Activated CD4-positive, alpha-beta T cell treated with anti-CD3 and anti-CD28 coated beads, Interleukin-2, amount 50 U/mL, for 48 hours (primary cell): Measurements from ENCODE around the gene MCHR1.
"Not testable (repeated sequence)": the region's sequence is repeated elsewhere in the genome, so short reads cannot be mapped to it uniquely, and the experiment has no call there.

Experiments used
- DNase-seq, 2 experiments: peaks; one replicate each; pipeline ENCODE4 v3.0.0-alpha.2; 2020

Gene MCHR1

DNA sequence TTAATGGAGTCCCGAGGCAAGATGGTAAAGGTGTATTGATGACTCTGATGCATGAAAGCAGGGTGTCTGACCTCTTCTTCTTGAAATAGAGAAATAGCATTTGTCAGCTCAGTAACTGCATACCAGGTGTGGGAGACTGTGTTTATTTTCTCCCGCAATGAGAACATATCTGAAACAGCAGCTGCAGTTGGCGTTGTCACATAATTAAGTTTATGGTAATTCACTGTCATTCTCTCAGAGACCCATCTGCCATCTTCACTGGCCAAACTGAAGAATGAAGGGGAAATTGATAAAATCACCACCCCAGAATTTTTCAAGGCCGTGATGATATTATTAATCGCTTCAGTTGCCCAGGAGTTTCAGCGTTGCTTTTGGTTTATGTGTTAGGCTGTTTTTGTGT lies 20.1 kb upstream of the MCHR1 start:
- DNase-seq, result no peak

DNA sequence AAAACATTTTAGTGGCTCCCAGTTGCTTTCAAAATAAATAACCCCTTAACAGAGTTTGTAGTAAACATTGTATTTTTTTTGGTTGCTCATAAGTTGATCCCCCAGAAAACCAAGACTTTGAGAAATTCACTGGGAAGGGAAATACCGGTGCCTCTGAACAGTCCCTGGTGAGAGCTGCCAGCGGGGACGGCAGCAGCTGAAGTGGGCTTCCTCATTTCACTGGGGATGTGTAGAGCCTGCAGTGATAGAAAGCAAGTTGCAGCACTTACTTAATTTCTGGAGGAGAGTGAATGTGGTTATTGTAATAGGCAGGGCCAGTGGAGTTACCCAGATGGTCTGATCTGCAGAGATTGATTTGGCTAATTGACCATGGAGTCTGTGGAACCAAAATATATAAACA lies 18.6 kb upstream of the MCHR1 start:
- DNase-seq, result no peak

DNA sequence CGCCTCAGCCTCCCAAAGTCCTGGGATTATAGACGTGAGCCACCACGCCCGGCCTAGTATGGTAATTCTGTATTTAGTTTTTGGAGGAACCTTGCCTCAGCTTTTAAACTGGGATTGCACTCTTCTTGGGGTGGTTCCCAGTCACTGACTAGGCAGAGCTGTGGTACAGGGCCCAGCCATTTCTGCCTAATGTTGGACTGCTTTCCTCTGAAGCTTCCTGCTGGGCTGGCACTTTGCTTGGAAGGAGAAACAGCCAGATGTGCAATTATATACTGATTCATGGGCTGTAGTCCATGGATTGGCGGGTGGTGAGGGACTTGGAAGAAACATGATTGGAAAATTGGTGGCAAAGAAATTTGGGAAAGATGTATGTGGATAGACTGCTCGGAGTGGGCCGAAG lies 17.6 kb upstream of the MCHR1 start:
- DNase-seq, result no peak

DNA sequence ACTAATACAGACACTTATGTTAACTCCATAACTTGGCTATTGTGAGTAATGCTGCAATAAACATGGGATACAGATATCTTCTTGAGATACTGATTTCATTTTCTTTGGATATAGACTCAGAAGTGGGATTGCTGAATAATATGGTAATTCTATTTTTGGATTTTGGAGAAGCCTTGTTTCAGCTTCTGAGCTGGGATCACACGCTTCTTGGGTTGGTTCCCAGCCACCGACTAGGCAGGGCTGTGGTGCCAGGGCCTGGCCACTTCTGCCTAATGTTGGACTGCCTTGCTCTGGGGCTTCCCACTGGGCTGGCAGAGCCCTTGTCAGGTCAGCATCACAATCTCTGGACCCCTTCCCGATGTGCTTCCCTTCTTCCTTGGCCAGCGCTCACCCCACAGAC lies 14.0 kb upstream of the MCHR1 start:
- no peak for DNase-seq

- no peak for DNase-seq
These were observed 13.0 kb upstream of the MCHR1 start for GRCh38 chr22:40666151-40666848.

DNA sequence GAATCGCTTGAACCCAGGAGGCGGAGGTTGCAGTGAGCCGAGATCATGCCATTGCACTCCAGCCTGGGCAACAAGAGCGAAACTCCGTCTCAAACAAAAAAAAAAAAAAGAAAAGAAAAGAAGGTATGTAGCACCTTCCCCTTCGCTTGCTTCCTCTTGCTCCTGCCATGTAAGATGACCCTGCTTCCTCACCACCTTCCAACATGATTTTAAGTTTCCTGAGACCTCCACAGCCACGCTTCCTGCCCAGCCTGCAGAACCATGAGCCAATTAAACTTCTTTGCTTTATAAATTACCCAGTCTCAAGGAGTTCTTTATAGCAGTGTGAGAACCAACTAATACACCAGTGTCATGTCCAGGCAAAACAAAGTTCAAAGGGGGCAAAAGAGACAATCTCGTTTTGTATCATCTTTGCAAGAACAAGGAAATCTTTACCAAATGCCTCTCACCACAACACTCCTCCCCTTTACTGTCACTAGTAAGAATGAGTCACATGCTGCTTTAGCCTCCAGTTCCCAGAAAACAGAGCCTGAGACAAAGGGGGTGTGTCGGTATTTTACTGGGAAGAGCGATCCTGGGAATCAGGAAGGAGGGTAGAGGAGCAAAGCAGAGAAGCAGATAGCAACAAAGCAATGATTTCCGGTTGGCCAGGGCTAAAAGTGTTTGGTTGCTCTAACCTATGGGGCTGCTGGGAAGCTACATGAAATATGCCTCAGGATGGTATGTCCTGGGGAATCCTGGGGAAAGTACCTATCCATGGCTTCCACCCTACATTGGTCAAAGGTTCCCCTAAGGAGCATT lies 10.5 kb upstream of the MCHR1 start:
- DNase-seq, result peak; percentile 5 to 17

- DNase-seq, result no peak
These were observed 9.2 kb upstream of the MCHR1 start for GRCh38 chr22:40670058-40670457.

GRCh38 chr22:40671369-40671768 lies 7.9 kb upstream of the MCHR1 start:
- DNase-seq, result no peak

GRCh38 chr22:40671796-40672360 lies 7.4 kb upstream of the MCHR1 start:
- DNase-seq, result no peak

GRCh38 chr22:40673017-40673416 lies 6.3 kb upstream of the MCHR1 start:
- no peak for DNase-seq

DNA sequence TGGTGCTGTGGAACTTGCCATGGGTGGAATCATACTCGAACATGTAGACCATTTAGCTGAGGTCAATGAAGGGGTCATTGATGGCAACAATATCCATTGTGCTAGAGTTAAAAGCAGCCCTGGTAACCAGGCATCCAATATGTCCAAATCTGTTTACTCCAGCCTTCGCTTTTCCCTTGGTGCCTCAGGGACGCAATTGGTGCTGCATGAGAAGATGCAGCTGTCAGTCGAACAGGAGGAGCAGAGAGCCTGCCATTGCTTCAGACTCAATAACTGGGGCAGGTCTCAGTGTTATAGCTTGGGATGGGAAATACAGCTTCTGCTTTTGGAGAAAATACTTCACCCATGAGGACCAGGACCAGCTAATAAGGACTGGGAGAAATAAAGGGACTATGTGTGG lies 5.0 kb upstream of the MCHR1 start:
- DNase-seq, result no peak

GRCh38 chr22:40676166-40676565 lies 3.1 kb upstream of the MCHR1 start:
- DNase-seq, result not testable (repeated sequence)

- no peak for DNase-seq
These were observed 2.6 kb upstream of the MCHR1 start for GRCh38 chr22:40676644-40677043.

- no peak for DNase-seq
These were observed 613 bp upstream of the MCHR1 start for GRCh38 chr22:40678493-40679248.

GRCh38 chr22:40679964-40680818 lies 907 bp downstream of the MCHR1 start:
- DNase-seq, result no peak

DNA sequence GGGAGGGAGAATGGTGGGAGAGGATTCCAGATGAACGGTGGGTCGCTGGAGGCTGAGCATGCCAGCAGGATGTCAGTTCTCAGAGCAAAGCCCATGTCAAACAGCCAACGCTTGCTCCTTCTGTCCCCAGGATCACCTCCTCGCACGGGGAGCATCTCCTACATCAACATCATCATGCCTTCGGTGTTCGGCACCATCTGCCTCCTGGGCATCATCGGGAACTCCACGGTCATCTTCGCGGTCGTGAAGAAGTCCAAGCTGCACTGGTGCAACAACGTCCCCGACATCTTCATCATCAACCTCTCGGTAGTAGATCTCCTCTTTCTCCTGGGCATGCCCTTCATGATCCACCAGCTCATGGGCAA lies 1.5 kb downstream of the MCHR1 start:
- no peak for DNase-seq

- no peak for DNase-seq
These were observed 2.2 kb downstream of the MCHR1 start for GRCh38 chr22:40681451-40681850.

GRCh38 chr22:40684728-40685127 lies 5.4 kb downstream of the MCHR1 start:
- no peak for DNase-seq

GRCh38 chr22:40685406-40685805 lies 6.1 kb downstream of the MCHR1 start:
- DNase-seq, result no peak

- no peak for DNase-seq
These were observed 8.4 kb downstream of the MCHR1 start for GRCh38 chr22:40687706-40688105.

DNA sequence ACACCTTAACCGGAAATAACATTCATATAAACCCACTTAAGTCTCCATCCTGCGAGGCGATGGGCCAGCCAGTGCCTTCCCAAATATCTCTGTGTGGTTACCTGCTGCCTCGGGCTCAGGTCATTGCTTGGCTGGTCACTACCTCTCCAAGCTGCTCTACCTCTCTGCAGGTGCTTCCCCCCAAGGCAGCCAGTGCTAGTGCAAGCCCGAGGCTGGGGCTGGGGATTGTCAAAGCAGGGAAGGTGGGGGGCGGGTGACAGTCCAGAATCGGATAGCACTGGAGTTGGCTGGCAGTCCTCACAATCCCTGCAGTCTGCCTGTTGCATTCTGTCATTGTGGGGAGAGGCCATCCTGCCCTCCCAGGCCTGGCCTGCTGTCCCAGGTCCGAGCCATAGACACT lies 11.1 kb downstream of the MCHR1 start:
- DNase-seq, result no peak

DNA sequence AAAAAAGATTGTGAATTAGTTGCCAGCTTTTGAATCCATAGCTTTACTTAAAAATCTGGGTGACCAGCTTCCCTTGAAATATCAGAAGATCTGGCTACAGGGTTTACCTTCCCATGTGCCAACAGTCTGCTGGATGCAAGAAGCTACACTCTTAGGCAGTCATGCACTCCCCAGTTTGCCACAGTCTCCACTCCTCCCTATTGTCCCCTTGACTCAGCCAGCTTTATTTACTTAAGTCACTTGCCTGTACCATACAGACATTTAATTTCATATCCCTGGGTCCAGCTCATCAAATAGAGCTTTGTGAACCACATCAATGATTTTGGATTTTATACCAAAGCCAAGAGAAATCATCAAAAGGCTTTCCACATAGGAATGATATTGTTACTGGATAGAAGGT lies 12.2 kb downstream of the MCHR1 start:
- DNase-seq, result no peak

GRCh38 chr22:40694411-40694810 lies 15.1 kb downstream of the MCHR1 start:
- DNase-seq, result no peak
